HepG2 (cell line): ENCODE data around the gene METTL1. TPM values are rescaled to one million over a fixed set of nuclear protein-coding genes. Genes with fewer than 3 reads are reported as not detected.

Experiments used
- ELF4 ChIP-seq: sonication (generic); formaldehyde crosslinking; IDR thresholded peaks from 2 replicates; pipeline ENCODE4 v1.5.0; 2020; ENCODE audit warnings: missing genetic modification reagents, mild to moderate bottlenecking, moderate library complexity, borderline replicate concordance
- JDP2 ChIP-seq: sonication (generic); formaldehyde crosslinking; IDR thresholded peaks from 2 replicates; pipeline ENCODE4 v1.8.1; 2022; ENCODE audit warnings: missing genetic modification reagents, borderline replicate concordance
- NR2F2 ChIP-seq: IDR thresholded peaks from 2 replicates; pipeline ENCODE4 v1.6.1; 2012; ENCODE audit warnings: low read depth, inconsistent platforms, borderline replicate concordance
- POLR2A ChIP-seq, 2 experiments: IDR thresholded peaks; 2 replicates each; pipeline ENCODE4 v1.6.1; 2011; ENCODE audit warnings: low read depth in 2 of 2, low read length in 2 of 2, mild to moderate bottlenecking in 1 of 2, moderate library complexity in 1 of 2; ENCODE audit not compliant: insufficient read depth in 1 of 2
- RAD21 ChIP-seq: fragments of 450-650 bp; formaldehyde crosslinking; IDR thresholded peaks from 2 replicates; pipeline ENCODE4 v1.5.0; 2020; ENCODE audit warnings: mild to moderate bottlenecking
- SNRNP70 ChIP-seq: fragments of 200-400 bp; formaldehyde crosslinking; IDR thresholded peaks from 2 replicates; pipeline ENCODE4 v1.6.1; 2017; ENCODE audit warnings: mild to moderate bottlenecking, low read depth, low read length, moderate library complexity
- THAP7 ChIP-seq: sonication (generic); formaldehyde crosslinking; IDR thresholded peaks from 2 replicates; pipeline ENCODE4 v1.8.1; 2023; ENCODE audit warnings: mild to moderate bottlenecking, missing genetic modification reagents
- ZNF510 ChIP-seq: sonication (generic); formaldehyde crosslinking; IDR thresholded peaks from 2 replicates; pipeline ENCODE4 v1.4.0; 2020; ENCODE audit warnings: low read depth, mild to moderate bottlenecking, missing genetic modification reagents
- ZNF616 ChIP-seq: sonication (generic); formaldehyde crosslinking; IDR thresholded peaks from 2 replicates; pipeline ENCODE4 v1.5.0; 2020; ENCODE audit warnings: low read depth, mild to moderate bottlenecking, missing genetic modification reagents
- polyA plus RNA-seq, 8 experiments: library from polyadenylated mRNA; depleted of rRNA in 3 of 8; stranded (reverse) in 7 of 8; unstranded in 1 of 8; fragments of >200 nt; fragmentation: Illumina TruSeq in 4 of 8; extraction: Trizol in 4 of 8; gene quantifications; 2 replicates each; pipeline versions ENCODE4 v1.2.1 to v1.2.3, GENCODE V29; 2011 to 2016; ENCODE audit warnings: low read depth in 4 of 8, missing spikeins in 1 of 8, mixed read lengths in 1 of 8; ENCODE audit not compliant: insufficient read depth in 1 of 8
- total RNA-seq, 5 experiments: library from RNA; depleted of rRNA; stranded (reverse); fragments of >200 nt; fragmentation: Illumina TruSeq; extraction: Trizol; gene quantifications; 2 replicates each; pipeline ENCODE4 v1.2.3, GENCODE V29; 2016; ENCODE audit warnings: low read depth in 1 of 5
- TF ChIP-seq, protein P1 (sequence below): sonication (generic); formaldehyde crosslinking; IDR thresholded peaks from 2 replicates; pipeline ENCODE4 v1.4.0; 2020; ENCODE audit warnings: missing genetic modification reagents
- TF ChIP-seq, protein P2 (sequence below): IDR thresholded peaks from 2 replicates; pipeline ENCODE4 v1.6.1; 2016; ENCODE audit warnings: low read depth, control low read depth
- TF ChIP-seq, protein P3 (sequence below): IDR thresholded peaks from 2 replicates; pipeline ENCODE4 v1.6.1; 2016; ENCODE audit warnings: control low read depth
- TF ChIP-seq, protein P4 (sequence below): sonication (generic); formaldehyde crosslinking; IDR thresholded peaks from 2 replicates; pipeline ENCODE4 v1.4.0; 2020; ENCODE audit warnings: missing genetic modification reagents
- TF ChIP-seq, protein P5 (sequence below): sonication (generic); formaldehyde crosslinking; IDR thresholded peaks from 2 replicates; pipeline ENCODE4 v1.9.0; 2021; ENCODE audit warnings: mild to moderate bottlenecking, missing genetic modification reagents

Gene METTL1
- total and polyA plus RNA-seq, 2 of the 13 experiments (the other 11 are each of a cell fraction or from before 2014, with no cell fraction given) = 34.7 to 36.9 TPM

GRCh38 chr12:57771873-57772428 is at the start of gene METTL1 (continued):
- TF ChIP-seq, protein P1, sequence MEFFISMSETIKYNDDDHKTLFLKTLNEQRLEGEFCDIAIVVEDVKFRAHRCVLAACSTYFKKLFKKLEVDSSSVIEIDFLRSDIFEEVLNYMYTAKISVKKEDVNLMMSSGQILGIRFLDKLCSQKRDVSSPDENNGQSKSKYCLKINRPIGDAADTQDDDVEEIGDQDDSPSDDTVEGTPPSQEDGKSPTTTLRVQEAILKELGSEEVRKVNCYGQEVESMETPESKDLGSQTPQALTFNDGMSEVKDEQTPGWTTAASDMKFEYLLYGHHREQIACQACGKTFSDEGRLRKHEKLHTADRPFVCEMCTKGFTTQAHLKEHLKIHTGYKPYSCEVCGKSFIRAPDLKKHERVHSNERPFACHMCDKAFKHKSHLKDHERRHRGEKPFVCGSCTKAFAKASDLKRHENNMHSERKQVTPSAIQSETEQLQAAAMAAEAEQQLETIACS (CRISPR knock-in tag) = no peak
- TF ChIP-seq ZNF616 (CRISPR knock-in tag) (peak; percentile 86; the same call in 1 of the 2 replicates), THAP7 (peak; percentile 93), NR2F2 (no peak), ZNF510 (CRISPR knock-in tag) (peak; percentile 60; the same call in 1 of the 2 replicates), SNRNP70 (no peak), RAD21 (CRISPR knock-in tag) (no peak), JDP2 (no peak), ELF4 (CRISPR knock-in tag) (peak; percentile 86; the same call in 1 of the 2 replicates), POLR2A (IDR thresholded peaks at IDR 0.05; ENCODE audit: insufficient read depth in 1 of 2, low read depth in 2 of 2, low read length in 2 of 2) (peak; percentile 89 to 92)
- TF ChIP-seq, protein P2, sequence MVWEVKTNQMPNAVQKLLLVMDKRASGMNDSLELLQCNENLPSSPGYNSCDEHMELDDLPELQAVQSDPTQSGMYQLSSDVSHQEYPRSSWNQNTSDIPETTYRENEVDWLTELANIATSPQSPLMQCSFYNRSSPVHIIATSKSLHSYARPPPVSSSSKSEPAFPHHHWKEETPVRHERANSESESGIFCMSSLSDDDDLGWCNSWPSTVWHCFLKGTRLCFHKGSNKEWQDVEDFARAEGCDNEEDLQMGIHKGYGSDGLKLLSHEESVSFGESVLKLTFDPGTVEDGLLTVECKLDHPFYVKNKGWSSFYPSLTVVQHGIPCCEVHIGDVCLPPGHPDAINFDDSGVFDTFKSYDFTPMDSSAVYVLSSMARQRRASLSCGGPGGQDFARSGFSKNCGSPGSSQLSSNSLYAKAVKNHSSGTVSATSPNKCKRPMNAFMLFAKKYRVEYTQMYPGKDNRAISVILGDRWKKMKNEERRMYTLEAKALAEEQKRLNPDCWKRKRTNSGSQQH (CRISPR knock-in tag) = peak; percentile 74
- TF ChIP-seq, protein P3, sequence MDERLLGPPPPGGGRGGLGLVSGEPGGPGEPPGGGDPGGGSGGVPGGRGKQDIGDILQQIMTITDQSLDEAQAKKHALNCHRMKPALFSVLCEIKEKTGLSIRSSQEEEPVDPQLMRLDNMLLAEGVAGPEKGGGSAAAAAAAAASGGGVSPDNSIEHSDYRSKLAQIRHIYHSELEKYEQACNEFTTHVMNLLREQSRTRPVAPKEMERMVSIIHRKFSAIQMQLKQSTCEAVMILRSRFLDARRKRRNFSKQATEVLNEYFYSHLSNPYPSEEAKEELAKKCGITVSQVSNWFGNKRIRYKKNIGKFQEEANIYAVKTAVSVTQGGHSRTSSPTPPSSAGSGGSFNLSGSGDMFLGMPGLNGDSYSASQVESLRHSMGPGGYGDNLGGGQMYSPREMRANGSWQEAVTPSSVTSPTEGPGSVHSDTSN (CRISPR knock-in tag) = no peak
- TF ChIP-seq, protein P4, sequence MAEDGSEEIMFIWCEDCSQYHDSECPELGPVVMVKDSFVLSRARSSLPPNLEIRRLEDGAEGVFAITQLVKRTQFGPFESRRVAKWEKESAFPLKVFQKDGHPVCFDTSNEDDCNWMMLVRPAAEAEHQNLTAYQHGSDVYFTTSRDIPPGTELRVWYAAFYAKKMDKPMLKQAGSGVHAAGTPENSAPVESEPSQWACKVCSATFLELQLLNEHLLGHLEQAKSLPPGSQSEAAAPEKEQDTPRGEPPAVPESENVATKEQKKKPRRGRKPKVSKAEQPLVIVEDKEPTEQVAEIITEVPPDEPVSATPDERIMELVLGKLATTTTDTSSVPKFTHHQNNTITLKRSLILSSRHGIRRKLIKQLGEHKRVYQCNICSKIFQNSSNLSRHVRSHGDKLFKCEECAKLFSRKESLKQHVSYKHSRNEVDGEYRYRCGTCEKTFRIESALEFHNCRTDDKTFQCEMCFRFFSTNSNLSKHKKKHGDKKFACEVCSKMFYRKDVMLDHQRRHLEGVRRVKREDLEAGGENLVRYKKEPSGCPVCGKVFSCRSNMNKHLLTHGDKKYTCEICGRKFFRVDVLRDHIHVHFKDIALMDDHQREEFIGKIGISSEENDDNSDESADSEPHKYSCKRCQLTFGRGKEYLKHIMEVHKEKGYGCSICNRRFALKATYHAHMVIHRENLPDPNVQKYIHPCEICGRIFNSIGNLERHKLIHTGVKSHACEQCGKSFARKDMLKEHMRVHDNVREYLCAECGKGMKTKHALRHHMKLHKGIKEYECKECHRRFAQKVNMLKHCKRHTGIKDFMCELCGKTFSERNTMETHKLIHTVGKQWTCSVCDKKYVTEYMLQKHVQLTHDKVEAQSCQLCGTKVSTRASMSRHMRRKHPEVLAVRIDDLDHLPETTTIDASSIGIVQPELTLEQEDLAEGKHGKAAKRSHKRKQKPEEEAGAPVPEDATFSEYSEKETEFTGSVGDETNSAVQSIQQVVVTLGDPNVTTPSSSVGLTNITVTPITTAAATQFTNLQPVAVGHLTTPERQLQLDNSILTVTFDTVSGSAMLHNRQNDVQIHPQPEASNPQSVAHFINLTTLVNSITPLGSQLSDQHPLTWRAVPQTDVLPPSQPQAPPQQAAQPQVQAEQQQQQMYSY = peak; percentile 94
- TF ChIP-seq, protein P5, sequence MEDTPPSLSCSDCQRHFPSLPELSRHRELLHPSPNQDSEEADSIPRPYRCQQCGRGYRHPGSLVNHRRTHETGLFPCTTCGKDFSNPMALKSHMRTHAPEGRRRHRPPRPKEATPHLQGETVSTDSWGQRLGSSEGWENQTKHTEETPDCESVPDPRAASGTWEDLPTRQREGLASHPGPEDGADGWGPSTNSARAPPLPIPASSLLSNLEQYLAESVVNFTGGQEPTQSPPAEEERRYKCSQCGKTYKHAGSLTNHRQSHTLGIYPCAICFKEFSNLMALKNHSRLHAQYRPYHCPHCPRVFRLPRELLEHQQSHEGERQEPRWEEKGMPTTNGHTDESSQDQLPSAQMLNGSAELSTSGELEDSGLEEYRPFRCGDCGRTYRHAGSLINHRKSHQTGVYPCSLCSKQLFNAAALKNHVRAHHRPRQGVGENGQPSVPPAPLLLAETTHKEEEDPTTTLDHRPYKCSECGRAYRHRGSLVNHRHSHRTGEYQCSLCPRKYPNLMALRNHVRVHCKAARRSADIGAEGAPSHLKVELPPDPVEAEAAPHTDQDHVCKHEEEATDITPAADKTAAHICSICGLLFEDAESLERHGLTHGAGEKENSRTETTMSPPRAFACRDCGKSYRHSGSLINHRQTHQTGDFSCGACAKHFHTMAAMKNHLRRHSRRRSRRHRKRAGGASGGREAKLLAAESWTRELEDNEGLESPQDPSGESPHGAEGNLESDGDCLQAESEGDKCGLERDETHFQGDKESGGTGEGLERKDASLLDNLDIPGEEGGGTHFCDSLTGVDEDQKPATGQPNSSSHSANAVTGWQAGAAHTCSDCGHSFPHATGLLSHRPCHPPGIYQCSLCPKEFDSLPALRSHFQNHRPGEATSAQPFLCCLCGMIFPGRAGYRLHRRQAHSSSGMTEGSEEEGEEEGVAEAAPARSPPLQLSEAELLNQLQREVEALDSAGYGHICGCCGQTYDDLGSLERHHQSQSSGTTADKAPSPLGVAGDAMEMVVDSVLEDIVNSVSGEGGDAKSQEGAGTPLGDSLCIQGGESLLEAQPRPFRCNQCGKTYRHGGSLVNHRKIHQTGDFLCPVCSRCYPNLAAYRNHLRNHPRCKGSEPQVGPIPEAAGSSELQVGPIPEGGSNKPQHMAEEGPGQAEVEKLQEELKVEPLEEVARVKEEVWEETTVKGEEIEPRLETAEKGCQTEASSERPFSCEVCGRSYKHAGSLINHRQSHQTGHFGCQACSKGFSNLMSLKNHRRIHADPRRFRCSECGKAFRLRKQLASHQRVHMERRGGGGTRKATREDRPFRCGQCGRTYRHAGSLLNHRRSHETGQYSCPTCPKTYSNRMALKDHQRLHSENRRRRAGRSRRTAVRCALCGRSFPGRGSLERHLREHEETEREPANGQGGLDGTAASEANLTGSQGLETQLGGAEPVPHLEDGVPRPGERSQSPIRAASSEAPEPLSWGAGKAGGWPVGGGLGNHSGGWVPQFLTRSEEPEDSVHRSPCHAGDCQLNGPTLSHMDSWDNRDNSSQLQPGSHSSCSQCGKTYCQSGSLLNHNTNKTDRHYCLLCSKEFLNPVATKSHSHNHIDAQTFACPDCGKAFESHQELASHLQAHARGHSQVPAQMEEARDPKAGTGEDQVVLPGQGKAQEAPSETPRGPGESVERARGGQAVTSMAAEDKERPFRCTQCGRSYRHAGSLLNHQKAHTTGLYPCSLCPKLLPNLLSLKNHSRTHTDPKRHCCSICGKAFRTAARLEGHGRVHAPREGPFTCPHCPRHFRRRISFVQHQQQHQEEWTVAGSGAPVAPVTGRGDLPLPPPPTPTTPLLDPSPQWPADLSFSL (CRISPR knock-in tag) = no peak
